HepG2 (cell line): Measurements from ENCODE around the gene SS18L1. TPM values are rescaled to one million over a fixed set of nuclear protein-coding genes. Genes with fewer than 3 reads are reported as not detected.

Experiments
- FOXP1 ChIP-seq, 2 experiments: fragments of 450-650 bp in 1 of 2; IDR thresholded peaks; 2 replicates each; pipeline ENCODE4 v1.6.1; 2017 to 2018; ENCODE audit warnings: antibody characterized with exemption in 1 of 2
- GABPB1 ChIP-seq: IDR thresholded peaks from 2 replicates; pipeline ENCODE4 v1.6.1; 2016; ENCODE audit warnings: mild to moderate bottlenecking, missing genetic modification reagents, moderate library complexity, missing compliant biosample characterization
- GMEB1 ChIP-seq: sonication (generic); formaldehyde crosslinking; IDR thresholded peaks from 2 replicates; pipeline ENCODE4 v1.5.1; 2020; ENCODE audit warnings: missing genetic modification reagents, mild to moderate bottlenecking, borderline replicate concordance
- HMG20A ChIP-seq: IDR thresholded peaks from 2 replicates; pipeline ENCODE4 v1.6.1; 2016; ENCODE audit warnings: borderline replicate concordance
- IKZF4 ChIP-seq: sonication (generic); formaldehyde crosslinking; IDR thresholded peaks from 2 replicates; pipeline ENCODE4 v1.5.1; 2020; ENCODE audit warnings: borderline replicate concordance, mild to moderate bottlenecking, low read depth, missing genetic modification reagents; ENCODE audit errors: not compliant biosample characterization
- JDP2 ChIP-seq: sonication (generic); formaldehyde crosslinking; IDR thresholded peaks from 2 replicates; pipeline ENCODE4 v1.8.1; 2022; ENCODE audit warnings: missing genetic modification reagents, borderline replicate concordance
- MBD4 ChIP-seq: IDR thresholded peaks from 2 replicates; pipeline ENCODE4 v1.6.1; 2012; ENCODE audit warnings: low read length, inconsistent platforms, borderline replicate concordance
- MEF2D ChIP-seq: sonication (generic); formaldehyde crosslinking; IDR thresholded peaks from 2 replicates; pipeline ENCODE4 v1.5.1; 2020; ENCODE audit warnings: mild to moderate bottlenecking, missing genetic modification reagents
- NFAT5 ChIP-seq: sonication (generic); formaldehyde crosslinking; IDR thresholded peaks from 2 replicates; pipeline ENCODE4 v1.4.0; 2020; ENCODE audit warnings: missing genetic modification reagents
- RORA ChIP-seq: sonication (generic); formaldehyde crosslinking; IDR thresholded peaks from 2 replicates; pipeline ENCODE4 v1.5.0; 2020; ENCODE audit warnings: mild to moderate bottlenecking, missing genetic modification reagents, moderate library complexity
- RXRA ChIP-seq: sonication (generic); formaldehyde crosslinking; IDR thresholded peaks from 2 replicates; pipeline ENCODE4 v1.5.1; 2020; ENCODE audit warnings: missing genetic modification reagents
- SATB2 ChIP-seq: sonication (generic); formaldehyde crosslinking; IDR thresholded peaks from 2 replicates; pipeline ENCODE4 v1.5.0; 2020; ENCODE audit warnings: missing genetic modification reagents
- SMAD3 ChIP-seq: sonication (generic); formaldehyde crosslinking; IDR thresholded peaks from 2 replicates; pipeline ENCODE4 v1.4.0; 2020; ENCODE audit warnings: missing genetic modification reagents
- SMYD3 ChIP-seq: sonication (generic); formaldehyde crosslinking; IDR thresholded peaks from 2 replicates; pipeline ENCODE4 v1.8.1; 2023; ENCODE audit warnings: mild to moderate bottlenecking, missing genetic modification reagents
- ZNF33A ChIP-seq: sonication (generic); formaldehyde crosslinking; IDR thresholded peaks from 2 replicates; pipeline ENCODE4 v1.5.1; 2020; ENCODE audit warnings: missing genetic modification reagents, mild to moderate bottlenecking, moderate library complexity, borderline replicate concordance
- ZNF629 ChIP-seq: sonication (generic); formaldehyde crosslinking; conservative IDR thresholded peaks from 2 replicates; pipeline ENCODE4 v1.5.0; 2020; ENCODE audit warnings: missing genetic modification reagents
- ZNF670 ChIP-seq: sonication (generic); formaldehyde crosslinking; IDR thresholded peaks from 2 replicates; pipeline ENCODE4 v1.8.0; 2022; ENCODE audit warnings: mild to moderate bottlenecking, missing genetic modification reagents, borderline replicate concordance
- ZNF746 ChIP-seq: sonication (generic); formaldehyde crosslinking; IDR thresholded peaks from 2 replicates; pipeline ENCODE4 v1.8.0; 2022; ENCODE audit warnings: mild to moderate bottlenecking, missing genetic modification reagents
- ZUFSP ChIP-seq: sonication (generic); formaldehyde crosslinking; IDR thresholded peaks from 2 replicates; pipeline ENCODE4 v1.9.0; 2021; ENCODE audit warnings: missing genetic modification reagents, mild to moderate bottlenecking, borderline replicate concordance
- polyA plus RNA-seq, 8 experiments: library from polyadenylated mRNA; depleted of rRNA in 3 of 8; stranded (reverse) in 7 of 8; unstranded in 1 of 8; fragments of >200 nt; fragmentation: Illumina TruSeq in 4 of 8; extraction: Trizol in 4 of 8; gene quantifications; 2 replicates each; pipeline versions ENCODE4 v1.2.1 to v1.2.3, GENCODE V29; 2011 to 2016; ENCODE audit warnings: low read depth in 4 of 8, missing spikeins in 1 of 8, mixed read lengths in 1 of 8; ENCODE audit not compliant: insufficient read depth in 1 of 8
- total RNA-seq, 5 experiments: library from RNA; depleted of rRNA; stranded (reverse); fragments of >200 nt; fragmentation: Illumina TruSeq; extraction: Trizol; gene quantifications; 2 replicates each; pipeline ENCODE4 v1.2.3, GENCODE V29; 2016; ENCODE audit warnings: low read depth in 1 of 5

SS18L1 gene
- total and polyA plus RNA-seq, 2 of the 13 experiments (the other 11 are each of a cell fraction or from before 2014, with no cell fraction given) = 17.8 to 27.6 TPM

- TF ChIP-seq ZUFSP (CRISPR knock-in tag) (no peak), SMAD3 (CRISPR knock-in tag) (0 out of 2 replicates have a peak, but pooled peaks have one; percentile 62), GABPB1 (CRISPR knock-in tag) (peak; percentile 58), RXRA (peak; percentile 39; the same call in 1 of the 2 replicates), RORA (CRISPR knock-in tag) (no peak), GMEB1 (CRISPR knock-in tag) (peak; percentile 71; the same call in 1 of the 2 replicates), SATB2 (no peak), ZNF670 (CRISPR knock-in tag) (no peak), ZNF746 (CRISPR knock-in tag) (no peak), MBD4 (no peak), ZNF629 (CRISPR knock-in tag) (no peak), ZNF33A (CRISPR knock-in tag) (no peak), SMYD3 (peak; percentile 77; the same call in 1 of the 2 replicates), NFAT5 (CRISPR knock-in tag) (peak; percentile 54; the same call in 1 of the 2 replicates), JDP2 (CRISPR knock-in tag) (no peak), HMG20A (CRISPR knock-in tag) (peak; percentile 43; the same call in 1 of the 2 replicates), IKZF4 (peak; percentile 62), FOXP1 (IDR thresholded peaks at IDR 0.05) (no peak; the same call in 1 of the 2 replicates), FOXP1 (CRISPR knock-in tag; IDR thresholded peaks at IDR 0.05) (peak; percentile 63; the same call in 1 of the 2 replicates), MEF2D (no peak; the same call in 1 of the 2 replicates)
Observed at GRCh38 chr20:62146019-62146755, 2.6 kb downstream of the SS18L1 start (continued).
